Activated T-helper 1 cell treated with anti-CD3 and anti-CD28 coated beads, Interleukin-12 subunit alpha, Interleukin-12 subunit beta, Interleukin-2, Interleukin-4 antibody, amounts not matched to agents 30 ng/mL and 10 ng/mL and 1 ng/mL, durations not matched to agents 14 hours and 24 hours and 36 hours (primary cell): Measurements from ENCODE around the gene PPP5C. TPM values are rescaled to one million over a fixed set of nuclear protein-coding genes. Genes with fewer than 3 reads are reported as not detected.
"Not testable (repeated sequence)": the region's sequence is repeated elsewhere in the genome, so short reads cannot be mapped to it uniquely, and the experiment has no call there.

Source experiments
- DNase-seq: peaks from one replicate; pipeline ENCODE4 v3.0.0; 2021; ENCODE audit warnings: low spot score
- H3K27ac Mint-ChIP-seq: one replicate; pipeline ENCODE4 v1.8.0; 2021; ENCODE audit warnings: mild to moderate bottlenecking, mixed read lengths
- H3K27me3 Mint-ChIP-seq: one replicate; pipeline ENCODE4 v1.8.0; 2022; ENCODE audit warnings: mild to moderate bottlenecking, moderate library complexity, mixed read lengths; ENCODE audit not compliant: insufficient read depth
- H3K36me3 Mint-ChIP-seq: one replicate; pipeline ENCODE4 v1.8.0; 2021; ENCODE audit warnings: low read depth, mixed read lengths
- H3K4me1 Mint-ChIP-seq: one replicate; pipeline ENCODE4 v1.8.0; 2021; ENCODE audit warnings: low read depth, mixed read lengths
- H3K4me3 Mint-ChIP-seq: one replicate; pipeline ENCODE4 v1.8.0; 2021; ENCODE audit warnings: mild to moderate bottlenecking, moderate library complexity, mixed read lengths
- H3K9me3 Mint-ChIP-seq: one replicate; pipeline ENCODE4 v1.8.0; 2021; ENCODE audit warnings: mixed read lengths
- intact Hi-C: fragments of 100-400 bp; cut with micrococcal nuclease; formaldehyde crosslinking; loops from one replicate; pipeline ENCODE4 v1.15.1; 2024
- total RNA-seq: library from RNA; stranded (reverse); gene quantifications from 2 replicates; pipeline ENCODE4 v1.2.3, GENCODE V29; 2022

Gene PPP5C
- total RNA-seq, 1 donor from 2014 or later, result 160 TPM

DNA sequence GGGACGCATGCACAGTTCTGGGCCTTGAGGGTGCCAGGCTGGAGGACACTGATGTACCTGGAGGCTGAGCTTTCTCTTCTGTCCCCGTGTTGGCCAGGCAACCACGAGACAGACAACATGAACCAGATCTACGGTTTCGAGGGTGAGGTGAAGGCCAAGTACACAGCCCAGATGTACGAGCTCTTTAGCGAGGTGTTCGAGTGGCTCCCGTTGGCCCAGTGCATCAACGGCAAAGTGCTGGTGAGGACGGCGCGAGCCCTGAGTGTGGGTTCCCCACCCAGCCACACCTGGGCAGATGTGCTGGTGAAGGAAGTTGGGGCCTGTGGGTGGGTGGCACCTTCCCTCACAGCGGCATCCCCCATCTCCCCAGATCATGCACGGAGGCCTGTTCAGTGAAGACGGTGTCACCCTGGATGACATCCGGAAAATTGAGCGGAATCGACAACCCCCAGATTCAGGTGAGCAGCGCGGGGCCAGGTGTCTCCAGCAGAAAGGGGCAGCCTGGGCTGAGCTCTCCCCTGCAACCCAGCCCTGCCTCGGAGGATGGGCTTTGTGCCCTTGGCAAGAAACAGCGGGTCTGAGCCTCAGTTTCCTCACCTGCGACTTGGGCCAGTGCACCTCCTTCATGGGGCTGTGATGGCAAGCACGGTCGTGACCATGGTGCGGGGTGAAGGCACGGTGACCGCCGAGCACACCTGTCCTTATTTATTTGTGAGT is 40.3 kb downstream of the PPP5C start:
- DNase-seq, result no peak
- H3K27ac Mint-ChIP-seq, result no peak overlapping the region
- H3K27me3 Mint-ChIP-seq, result no peaks in the 10 kb centered on the region
- peaks cover 47% of the 10 kb centered on the region for H3K36me3 Mint-ChIP-seq
- intact Hi-C loops, result no loop called here
- no peaks in the 10 kb centered on the region for H3K9me3 Mint-ChIP-seq
- no peaks in the 10 kb centered on the region for H3K4me1 Mint-ChIP-seq
- H3K4me3 Mint-ChIP-seq, result no peak overlapping the region

- DNase-seq, result no peak
- no peak overlapping the region for H3K27ac Mint-ChIP-seq
- H3K27me3 Mint-ChIP-seq, result no peaks in the 10 kb centered on the region
- H3K4me1 Mint-ChIP-seq, result no peaks in the 10 kb centered on the region
- H3K36me3 Mint-ChIP-seq, result peaks cover 47% of the 10 kb centered on the region
- no peaks in the 10 kb centered on the region for H3K9me3 Mint-ChIP-seq
- intact Hi-C loops, result no loop called here
- H3K4me3 Mint-ChIP-seq, result no peak overlapping the region
These were observed 40.8 kb downstream of the PPP5C start for GRCh38 chr19:46387713-46388130.

GRCh38 chr19:46388311-46389095 is 41.6 kb downstream of the PPP5C start:
- Mint-ChIP-seq H3K27ac (no peak overlapping the region), H3K27me3 (no peaks in the 10 kb centered on the region), H3K9me3 (no peaks in the 10 kb centered on the region), H3K4me1 (no peaks in the 10 kb centered on the region), H3K4me3 (no peak overlapping the region), H3K36me3 (peaks cover 48% of the 10 kb centered on the region)
- DNase-seq, result no peak
- intact Hi-C loops, result no loop called here

GRCh38 chr19:46390121-46390858 is 43.4 kb downstream of the PPP5C start:
- Mint-ChIP-seq H3K9me3 (no peaks in the 10 kb centered on the region), H3K4me3 (no peak overlapping the region), H3K4me1 (peaks cover 5% of the 10 kb centered on the region), H3K36me3 (peaks cover 36% of the 10 kb centered on the region), H3K27ac (no peak overlapping the region), H3K27me3 (no peaks in the 10 kb centered on the region)
- DNase-seq, result no peak
- intact Hi-C loops, result no loop called here

DNA sequence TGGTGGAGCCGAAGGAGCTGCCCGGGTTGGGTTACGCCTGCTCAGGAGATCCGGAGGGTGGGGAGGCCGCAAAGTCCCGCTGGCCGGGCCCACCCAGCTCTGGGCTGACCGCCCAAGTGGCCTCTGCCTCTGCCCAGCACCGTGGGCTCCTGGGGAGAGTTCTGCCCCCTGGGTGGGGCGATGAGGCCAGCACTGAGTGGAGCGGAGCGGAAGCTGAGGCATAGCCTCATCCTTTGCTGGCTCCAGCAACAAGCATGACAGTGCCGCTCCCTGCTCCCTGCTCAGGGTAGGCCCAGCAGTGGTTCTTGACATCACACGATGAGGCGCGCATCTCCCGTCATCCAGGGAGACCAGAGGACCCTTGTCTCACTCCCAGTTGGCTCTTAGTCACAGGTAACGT is 44.0 kb downstream of the PPP5C start:
- intact Hi-C loops, result no loop called here
- Mint-ChIP-seq H3K36me3 (peaks cover 36% of the 10 kb centered on the region), H3K27me3 (no peaks in the 10 kb centered on the region), H3K4me1 (peaks cover 10% of the 10 kb centered on the region), H3K27ac (no peak overlapping the region), H3K4me3 (no peak overlapping the region), H3K9me3 (no peaks in the 10 kb centered on the region)
- DNase-seq, result no peak

DNA sequence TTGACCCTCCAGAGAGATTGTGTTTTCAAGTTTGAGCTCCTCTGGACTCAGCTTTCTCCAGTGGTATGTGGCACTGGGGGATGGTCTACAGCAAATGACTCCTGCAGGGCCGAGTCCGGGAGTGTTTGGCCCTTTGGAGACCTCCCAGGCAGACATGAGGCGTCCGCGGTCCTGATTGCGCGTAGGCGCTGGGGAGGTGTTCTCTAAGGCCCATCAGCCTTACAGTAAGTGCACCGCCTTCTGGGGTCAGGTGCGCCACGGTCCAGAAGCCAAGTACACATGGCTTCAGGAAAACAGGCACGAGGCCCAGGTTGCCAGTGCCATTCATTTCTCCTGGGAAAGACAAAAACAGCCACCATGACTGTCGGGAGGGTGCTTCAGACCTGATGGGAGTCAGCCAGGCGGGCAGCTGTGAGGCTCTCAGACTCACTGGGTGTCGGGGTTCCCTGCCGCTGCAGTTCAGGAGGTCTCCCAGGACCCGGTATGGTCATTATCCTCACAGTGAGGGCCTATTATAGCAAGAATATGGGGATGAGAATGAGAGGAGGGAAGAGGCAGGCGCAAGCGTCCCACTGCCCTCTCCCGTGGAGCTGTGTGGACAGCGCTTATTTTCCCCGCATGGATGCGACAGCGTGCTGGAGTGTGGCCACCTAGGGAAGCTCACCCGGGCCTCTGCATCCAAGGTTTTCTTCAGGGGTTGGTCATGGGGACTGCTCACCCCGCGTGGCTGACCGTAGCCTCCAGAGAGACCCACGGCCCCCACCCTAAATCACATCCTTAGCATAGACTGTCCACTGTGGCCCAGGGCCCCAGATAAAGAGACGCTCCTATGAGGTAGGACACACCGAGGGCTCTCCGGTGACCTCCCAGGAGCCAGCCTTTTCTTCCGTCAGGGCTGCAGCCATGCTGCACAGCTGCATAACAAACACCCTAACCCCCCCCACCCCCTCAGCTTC is 44.7 kb downstream of the PPP5C start:
- Mint-ChIP-seq H3K4me1 (peaks cover 10% of the 10 kb centered on the region), H3K27ac (no peak overlapping the region), H3K9me3 (no peaks in the 10 kb centered on the region), H3K4me3 (no peak overlapping the region), H3K36me3 (peaks cover 36% of the 10 kb centered on the region), H3K27me3 (no peaks in the 10 kb centered on the region)
- no peak for DNase-seq
- intact Hi-C loops, result no loop called here

- no peaks in the 10 kb centered on the region for H3K9me3 Mint-ChIP-seq
- intact Hi-C loops, result no loop called here
- H3K36me3 Mint-ChIP-seq, result peaks cover 29% of the 10 kb centered on the region
- H3K27ac Mint-ChIP-seq, result no peak overlapping the region
- H3K4me3 Mint-ChIP-seq, result no peak overlapping the region
- H3K4me1 Mint-ChIP-seq, result peaks cover 10% of the 10 kb centered on the region
- no peaks in the 10 kb centered on the region for H3K27me3 Mint-ChIP-seq
- DNase-seq, result no peak
These were observed 45.4 kb downstream of the PPP5C start for GRCh38 chr19:46392252-46392801.

DNA sequence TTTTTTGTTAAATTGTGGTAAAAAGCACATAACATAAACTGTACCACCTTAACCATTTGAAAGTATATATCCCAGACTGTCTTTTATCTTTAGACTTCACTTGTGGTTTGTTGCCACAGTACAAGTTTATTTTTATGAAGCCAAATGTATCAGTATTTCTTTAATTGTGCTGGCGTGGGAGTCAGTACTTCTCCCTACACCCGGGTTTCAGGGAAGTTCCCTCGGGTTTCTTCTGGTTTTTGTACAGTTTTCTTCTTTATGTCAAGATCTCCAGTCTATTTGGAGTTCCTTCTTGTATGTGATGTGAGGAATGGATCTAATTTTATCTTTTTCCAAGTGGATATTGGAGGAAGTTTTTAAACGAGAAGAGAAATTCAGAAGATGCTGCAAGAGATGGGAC is 46.0 kb downstream of the PPP5C start:
- peaks cover 10% of the 10 kb centered on the region for H3K4me1 Mint-ChIP-seq

GRCh38 chr19:46393456-46394401 is 46.8 kb downstream of the PPP5C start:
- peaks cover 2% of the 10 kb centered on the region for H3K27me3 Mint-ChIP-seq
- intact Hi-C loops, result no loop called here
- DNase-seq, result no peak

More for the DNA sequence above, 46.0 kb downstream of the PPP5C start:
- peaks cover 24% of the 10 kb centered on the region for H3K36me3 Mint-ChIP-seq
- H3K27ac Mint-ChIP-seq, result no peak overlapping the region
- no peak for DNase-seq
- H3K27me3 Mint-ChIP-seq, result peaks cover 2% of the 10 kb centered on the region
- intact Hi-C loops, result no loop called here
- no peaks in the 10 kb centered on the region for H3K9me3 Mint-ChIP-seq
- no peak overlapping the region for H3K4me3 Mint-ChIP-seq

GRCh38 chr19:46394402-46394797 is 47.5 kb downstream of the PPP5C start:
- intact Hi-C loops, result no loop called here
- H3K27me3 Mint-ChIP-seq, result peaks cover 6% of the 10 kb centered on the region
- H3K4me3 Mint-ChIP-seq, result no peak overlapping the region

More at GRCh38 chr19:46393456-46394401, 46.8 kb downstream of the PPP5C start:
- peaks cover 10% of the 10 kb centered on the region for H3K4me1 Mint-ChIP-seq
- H3K4me3 Mint-ChIP-seq, result no peak overlapping the region
- peaks cover 18% of the 10 kb centered on the region for H3K36me3 Mint-ChIP-seq
- no peaks in the 10 kb centered on the region for H3K9me3 Mint-ChIP-seq
- H3K27ac Mint-ChIP-seq, result no peak overlapping the region

DNA sequence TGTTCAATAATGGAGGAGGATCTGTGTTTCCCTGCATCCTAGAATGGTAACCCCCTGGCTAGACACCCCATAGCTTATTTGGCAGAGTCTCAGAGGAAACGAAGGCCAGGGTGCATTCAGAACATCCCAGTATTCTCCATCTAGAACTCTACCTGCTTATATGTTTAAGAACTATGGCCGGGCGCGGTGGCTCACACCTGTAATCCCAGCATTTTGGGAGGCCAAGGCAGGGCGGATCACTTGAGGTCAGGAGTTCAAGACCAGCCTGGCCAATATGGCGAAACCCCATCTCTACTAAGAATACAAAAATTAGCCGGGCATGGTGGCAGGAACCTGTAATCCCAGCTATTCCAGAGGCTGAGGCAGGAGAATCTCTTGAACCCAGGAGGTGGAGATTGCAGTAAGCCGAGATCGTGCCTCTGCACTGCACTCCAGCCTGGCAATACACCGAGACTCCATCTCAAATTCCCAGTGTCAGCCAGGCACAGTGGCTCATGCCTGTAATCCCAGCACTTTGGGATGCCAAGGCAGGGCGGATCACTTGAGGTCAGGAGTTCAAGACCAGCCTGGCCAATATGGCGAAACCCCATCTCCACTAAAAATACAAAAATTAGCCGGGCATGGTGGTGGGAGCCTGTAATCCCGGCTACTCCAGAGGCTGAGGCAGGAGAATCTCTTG is 51.1 kb downstream of the PPP5C start:
- not testable (repeated sequence) for H3K27ac Mint-ChIP-seq, H3K36me3 Mint-ChIP-seq, H3K9me3 Mint-ChIP-seq, DNase-seq, H3K4me3 Mint-ChIP-seq
- H3K4me1 Mint-ChIP-seq, result peaks cover 10% of the 10 kb centered on the region
- H3K27me3 Mint-ChIP-seq, result peaks cover 21% of the 10 kb centered on the region
- intact Hi-C loops, result loop anchor here (5.0 kb wide), 1 partner anchor 116 kb away; no protein-coding TSS in a partner anchor

More at GRCh38 chr19:46394402-46394797, 47.5 kb downstream of the PPP5C start:
- no peak for DNase-seq
- H3K4me1 Mint-ChIP-seq, result peaks cover 10% of the 10 kb centered on the region
- peak overlapping the region; percentile 70 for H3K27ac Mint-ChIP-seq
- H3K9me3 Mint-ChIP-seq, result no peaks in the 10 kb centered on the region
- peaks cover 12% of the 10 kb centered on the region for H3K36me3 Mint-ChIP-seq
